ENCODE measurements around the gene UFC1.

DNA sequence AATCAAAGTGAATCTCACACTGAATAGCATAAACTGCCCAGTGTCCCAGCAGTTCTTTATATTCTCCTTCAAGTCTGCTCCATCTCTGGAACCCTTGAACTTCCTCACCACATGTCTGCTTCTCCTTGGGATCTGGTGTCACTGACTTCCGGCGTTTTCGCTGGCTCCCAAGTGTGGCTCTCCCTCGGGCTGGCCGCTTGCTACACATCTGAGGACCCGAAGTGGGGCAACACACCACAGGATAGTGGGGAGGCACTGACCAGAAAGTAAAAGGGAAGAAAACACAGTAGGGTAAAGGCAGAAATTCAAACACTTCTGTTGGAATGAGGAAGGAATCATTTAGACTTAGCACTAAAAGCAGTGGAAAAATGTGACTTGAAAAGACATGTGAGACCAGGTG, 30.8 kb upstream of the UFC1 start:
- TF ChIP-seq POLR2A (IDR thresholded peaks at IDR 0.05): no peak
- TF ChIP-seq, protein P1, sequence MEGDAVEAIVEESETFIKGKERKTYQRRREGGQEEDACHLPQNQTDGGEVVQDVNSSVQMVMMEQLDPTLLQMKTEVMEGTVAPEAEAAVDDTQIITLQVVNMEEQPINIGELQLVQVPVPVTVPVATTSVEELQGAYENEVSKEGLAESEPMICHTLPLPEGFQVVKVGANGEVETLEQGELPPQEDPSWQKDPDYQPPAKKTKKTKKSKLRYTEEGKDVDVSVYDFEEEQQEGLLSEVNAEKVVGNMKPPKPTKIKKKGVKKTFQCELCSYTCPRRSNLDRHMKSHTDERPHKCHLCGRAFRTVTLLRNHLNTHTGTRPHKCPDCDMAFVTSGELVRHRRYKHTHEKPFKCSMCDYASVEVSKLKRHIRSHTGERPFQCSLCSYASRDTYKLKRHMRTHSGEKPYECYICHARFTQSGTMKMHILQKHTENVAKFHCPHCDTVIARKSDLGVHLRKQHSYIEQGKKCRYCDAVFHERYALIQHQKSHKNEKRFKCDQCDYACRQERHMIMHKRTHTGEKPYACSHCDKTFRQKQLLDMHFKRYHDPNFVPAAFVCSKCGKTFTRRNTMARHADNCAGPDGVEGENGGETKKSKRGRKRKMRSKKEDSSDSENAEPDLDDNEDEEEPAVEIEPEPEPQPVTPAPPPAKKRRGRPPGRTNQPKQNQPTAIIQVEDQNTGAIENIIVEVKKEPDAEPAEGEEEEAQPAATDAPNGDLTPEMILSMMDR (IDR thresholded peaks at IDR 0.05): no peak
- TF ChIP-seq POLR2AphosphoS5 (IDR thresholded peaks at IDR 0.05): no peak
